K562 (cell line): ENCODE results near the gene HSF2BP. TPM values are rescaled to one million over a fixed set of nuclear protein-coding genes. Genes with fewer than 3 reads are reported as not detected.
A peak's percentile ranks its signal among the peaks of the same experiment; 100 is the strongest.

Source experiments
- ATAC-seq: fragments of 200-7000 bp; cut with Tn5 transposase; 3 replicates; pipeline ENCODE4 v1.9.1; 2020; ENCODE audit warnings: moderate library complexity
- BruUV-seq: library from RNA; stranded (reverse); fragments of 400-500 nt; replicated peaks from 2 replicates; lab custom pipeline; 2021; lab: Mats Ljungman, UMichigan
- CTCF ChIA-PET: fragments of 300-600 bp; formaldehyde crosslinking; extraction: SDS; loops from one replicate; lab custom pipeline; 2021; ENCODE audit warnings: low intra/inter-chr PET ratio; lab: Yijun Ruan, JAX
- POLR2A ChIA-PET: fragments of 300-600, 350-650 bp; sonication (Branson Sonifier 250); formaldehyde crosslinking; extraction: SDS; loops from one replicate; lab custom pipeline; 2021; ENCODE audit warnings: antibody characterized with exemption, inconsistent platforms; lab: Yijun Ruan, JAX
- DNase-seq, 4 experiments: peaks; one replicate each; pipeline versions ENCODE4 v3.0.0 to v3.0.0-alpha.2; 2011 to 2018; ENCODE audit warnings: low spot score in 3 of 4, mixed read lengths in 3 of 4; ENCODE audit errors: extremely low read depth in 1 of 4
- FAIRE-seq: peaks from 2 replicates; lab custom pipeline; 2011; peaks lifted over from hg19 to GRCh38; lab: Jason Lieb, UNC
- H2AFZ ChIP-seq: 2 replicates; pipeline ENCODE4 v1.6.0; 2011; ENCODE audit warnings: low read depth, low read length, control low read depth, inconsistent platforms
- H3K27ac ChIP-seq: fragments of 200-600 bp; 3 replicates; pipeline ENCODE4 v1.8.0; 2011; ENCODE audit warnings: low read depth, mild to moderate bottlenecking, control low read depth, inconsistent platforms, low read length, moderate library complexity, mixed read lengths; ENCODE audit errors: extremely low read depth
- H3K27me3 ChIP-seq, 2 experiments: fragments of 300-600 bp in 1 of 2; 2 replicates in 1 of 2; 3 replicates in 1 of 2; pipeline versions ENCODE4 v1.6.0 to v1.8.0; 2011; ENCODE audit warnings: inconsistent platforms in 2 of 2, low read length in 2 of 2, mild to moderate bottlenecking in 1 of 2, mixed read lengths in 1 of 2, moderate library complexity in 1 of 2; ENCODE audit not compliant: control insufficient read depth in 2 of 2, insufficient read depth in 2 of 2
- H3K36me3 ChIP-seq: fragments of 300-600 bp; 3 replicates; pipeline ENCODE4 v1.8.0; 2011; ENCODE audit warnings: mild to moderate bottlenecking, low read length, inconsistent platforms; ENCODE audit not compliant: control insufficient read depth, insufficient read depth
- H3K4me1 ChIP-seq, 2 experiments: fragments of 200-600 bp in 1 of 2; replicated peaks in 1 of 2; 2 replicates in 1 of 2; 3 replicates in 1 of 2; pipeline versions ENCODE4 v1.5.1 to v1.8.0; 2011; ENCODE audit warnings: inconsistent platforms in 2 of 2, low read length in 2 of 2, mild to moderate bottlenecking in 1 of 2, mixed read lengths in 1 of 2, moderate library complexity in 1 of 2; ENCODE audit not compliant: control insufficient read depth in 2 of 2, insufficient read depth in 2 of 2
- H3K4me2 ChIP-seq: 2 replicates; pipeline ENCODE4 v1.6.1; 2011; ENCODE audit warnings: low read length, control low read depth, inconsistent platforms, mixed read lengths; ENCODE audit not compliant: insufficient read depth
- H3K4me3 ChIP-seq: fragments of 200-600 bp; sonication (generic), shearing (Covaris generic); 2 replicates; pipeline ENCODE4 v1.5.1; 2016; ENCODE audit warnings: control low read depth, inconsistent platforms
- H3K79me2 ChIP-seq: fragments of 200-600 bp; 3 replicates; pipeline ENCODE4 v1.8.0; 2011; ENCODE audit warnings: low read length, inconsistent platforms; ENCODE audit not compliant: control insufficient read depth, insufficient read depth
- H3K9ac ChIP-seq, 2 experiments: 2 replicates each; pipeline versions ENCODE4 v1.6.0 to v1.6.1; 2011; ENCODE audit warnings: low read depth in 2 of 2, low read length in 2 of 2, control low read depth in 1 of 2, inconsistent platforms in 1 of 2, mild to moderate bottlenecking in 1 of 2, mixed read lengths in 1 of 2; ENCODE audit not compliant: insufficient read depth in 1 of 2
- H3K9me1 ChIP-seq: one replicate; pipeline ENCODE4 v1.6.0; 2011; ENCODE audit warnings: inconsistent platforms, mild to moderate bottlenecking, low read length, moderate library complexity; ENCODE audit not compliant: control insufficient read depth, insufficient read depth
- H3K9me3 ChIP-seq: replicated peaks from 2 replicates; pipeline ENCODE4 v1.5.1; 2011; ENCODE audit warnings: low read depth, low read length, inconsistent platforms; ENCODE audit not compliant: control insufficient read depth, insufficient read depth
- H4K20me1 ChIP-seq: replicated peaks from 2 replicates; pipeline ENCODE4 v1.6.1; 2011; ENCODE audit warnings: low read length, inconsistent platforms, mixed read lengths; ENCODE audit not compliant: control insufficient read depth, insufficient read depth
- CTCF ChIP-seq, 3 experiments: IDR thresholded peaks in 2 of 3; conservative IDR thresholded peaks in 1 of 3; 2 replicates each; pipeline ENCODE4 v1.5.1; 2011 to 2012; ENCODE audit warnings: low read length in 3 of 3, mild to moderate bottlenecking in 3 of 3, control low read depth in 2 of 3, improper control_type of control experiment in 1 of 3, inconsistent platforms in 1 of 3, low read depth in 1 of 3, mixed read lengths in 1 of 3, moderate library complexity in 1 of 3; ENCODE audit not compliant: insufficient read depth in 2 of 3
- ID3 ChIP-seq, 2 experiments: fragments of 250-450 bp in 1 of 2; fragments of 450-650 bp in 1 of 2; sonication (Bioruptor Pico) in 1 of 2; IDR thresholded peaks; 2 replicates each; pipeline versions ENCODE4 v1.6.1 to v1.8.0; 2016 to 2021; ENCODE audit warnings: mild to moderate bottlenecking in 2 of 2, moderate library complexity in 2 of 2, missing compliant biosample characterization in 1 of 2, missing genetic modification characterization in 1 of 2
- ZNF316 ChIP-seq: fragments of 450-650 bp; IDR thresholded peaks from 2 replicates; pipeline ENCODE4 v1.6.1; 2016
- WGBS: fragments of 100-300 bp; shearing (Covaris generic); methylation state at CpG from one replicate; pipeline ENCODE4 v1.1.6; 2016; ENCODE audit warnings: low coverage, mixed read lengths; ENCODE audit not compliant: insufficient coverage; ENCODE audit errors: missing lambda C conversion rate; 5-methylcytosine and 5-hydroxymethylcytosine counted together
- in situ Hi-C: fragments of 300-500 bp; cut with MboI; formaldehyde crosslinking; loops from 4 replicates; pipeline ENCODE4 v1.15.0; 2018; ENCODE audit warnings: inconsistent platforms, mixed read lengths
- intact Hi-C: fragments of 100-400 bp; cut with micrococcal nuclease; formaldehyde crosslinking; loops from 2 replicates; pipeline ENCODE4 v1.14.2; 2022
- polyA plus RNA-seq, 8 experiments: library from polyadenylated mRNA; depleted of rRNA in 4 of 8; stranded (reverse) in 5 of 8; unstranded in 3 of 8; fragments of >200 nt; fragmentation: Nextera tagmentation in 2 of 8; fragmentation: Illumina TruSeq in 1 of 8; extraction: Ambion mirVana in 2 of 8; extraction: Trizol in 1 of 8; gene quantifications; 2 replicates each; pipeline versions ENCODE4 v1.2.1 to v1.2.3, GENCODE V29; 2011 to 2014; ENCODE audit warnings: inconsistent platforms in 1 of 8, missing spikeins in 1 of 8
- total RNA-seq, 7 experiments: library from RNA; depleted of rRNA in 6 of 7; stranded (reverse); fragments of >200 nt in 6 of 7; fragmentation: Illumina TruSeq in 2 of 7; extraction: Trizol in 2 of 7; gene quantifications; 2 replicates each; pipeline versions ENCODE4 v1.2.1 to v1.2.3, GENCODE V29; 2011 to 2021; ENCODE audit warnings: low replicate concordance in 1 of 7

HSF2BP gene
- total and polyA plus RNA-seq, 9 of the 15 experiments (the other 6 are each of a cell fraction or from before 2014, with no cell fraction given): 0.04 to 0.57 (median 0.20) TPM; not detected in 2

- DNase-seq: no peak
- POLR2A ChIA-PET: no interaction called here
- no TSS peak for BruUV-seq
- CTCF ChIA-PET: no interaction called here
- no peak overlapping the region for H3K27ac ChIP-seq
- ATAC-seq: peak; percentile 65
- H3K4me2 ChIP-seq: no peak overlapping the region
- no peaks in the 10 kb centered on the region for H3K36me3 ChIP-seq
- H2AFZ ChIP-seq: no peak overlapping the region
- intact Hi-C loops: no loop called here
- TF ChIP-seq ZNF316 (0 out of 2 replicates have a peak, but pooled peaks have one; percentile 0), CTCF (IDR thresholded peaks at IDR 0.05 in 2 of 3, conservative IDR thresholded peaks at IDR 0.05 in 1 of 3; ENCODE audit: insufficient read depth in 2 of 3, low read depth in 1 of 3, low read length in 3 of 3) (peak in 1 of 3 experiments; percentile 28; a peak in 2 of 6 replicates), ID3 (CRISPR knock-in tag; IDR thresholded peaks at IDR 0.05) (no peak), ID3 (tag; IDR thresholded peaks at IDR 0.05) (no peak)
- FAIRE-seq: no peak
- in situ Hi-C loops: loop anchor here (25.0 kb wide), 1 partner anchor 112 kb away; no protein-coding TSS in a partner anchor
- H4K20me1 ChIP-seq: no peaks in the 10 kb centered on the region
- H3K9me1 ChIP-seq: no peaks in the 10 kb centered on the region
- no peaks in the 10 kb centered on the region for H3K4me1 ChIP-seq
- H3K27me3 ChIP-seq: peaks cover 12 to 14% of the 10 kb centered on the region in 2 experiments; a peak in 3 of 5 replicates
- H3K4me3 ChIP-seq: no peak overlapping the region
- no peaks in the 10 kb centered on the region for H3K79me2 ChIP-seq
- WGBS: 3% methylated on average over 4 of the region's 4 CpGs
- no peaks in the 10 kb centered on the region for H3K9me3 ChIP-seq
- no peak overlapping the region for H3K9ac ChIP-seq
Observed at GRCh38 chr21:43624339-43624738, 34.9 kb downstream of the HSF2BP start.
